22Rv1 (cell line): Measurements from ENCODE around the gene SGSM2.

ENCODE experiments used
- ZFX ChIP-seq: fragments of 450-650 bp; IDR thresholded peaks from 2 replicates; pipeline ENCODE4 v1.6.1; 2017; ENCODE audit warnings: antibody characterized with exemption, borderline replicate concordance
- TF ChIP-seq, protein P1 (sequence below): fragments of 450-650 bp; IDR thresholded peaks from 2 replicates; pipeline ENCODE4 v1.5.1; 2017; ENCODE audit warnings: mild to moderate bottlenecking

DNA sequence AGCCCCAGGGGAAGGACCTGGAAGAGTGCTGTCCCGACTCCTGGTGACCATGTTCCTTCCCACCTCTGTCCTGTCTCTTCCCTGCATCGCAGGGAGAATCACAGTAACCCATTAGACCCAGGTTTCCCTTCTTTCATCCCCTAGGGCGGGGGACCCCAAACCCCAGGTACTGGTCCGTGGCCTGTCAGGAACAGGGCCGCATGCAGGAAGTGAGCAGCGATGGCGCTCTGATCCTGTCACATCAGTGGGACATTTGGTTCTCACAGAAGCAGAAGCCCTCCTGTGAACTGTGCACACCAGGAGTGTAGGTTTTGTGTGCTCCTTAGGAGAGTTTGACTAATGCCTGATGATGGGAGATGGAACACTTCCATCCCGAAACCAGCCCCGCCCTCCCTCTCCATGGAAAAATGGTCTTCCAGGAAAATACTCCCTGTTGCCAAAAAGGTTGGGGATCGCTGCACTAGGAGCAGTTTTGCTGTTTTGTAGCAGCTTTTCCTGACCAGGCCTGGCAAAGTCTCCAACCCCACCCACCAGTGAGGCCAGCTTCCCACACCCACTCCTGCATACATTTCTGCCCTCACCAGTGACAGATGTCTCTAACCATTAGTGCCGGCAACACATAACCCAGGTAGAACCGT is 53.0 kb downstream of the SGSM2 start:
- TF ChIP-seq, protein P1, sequence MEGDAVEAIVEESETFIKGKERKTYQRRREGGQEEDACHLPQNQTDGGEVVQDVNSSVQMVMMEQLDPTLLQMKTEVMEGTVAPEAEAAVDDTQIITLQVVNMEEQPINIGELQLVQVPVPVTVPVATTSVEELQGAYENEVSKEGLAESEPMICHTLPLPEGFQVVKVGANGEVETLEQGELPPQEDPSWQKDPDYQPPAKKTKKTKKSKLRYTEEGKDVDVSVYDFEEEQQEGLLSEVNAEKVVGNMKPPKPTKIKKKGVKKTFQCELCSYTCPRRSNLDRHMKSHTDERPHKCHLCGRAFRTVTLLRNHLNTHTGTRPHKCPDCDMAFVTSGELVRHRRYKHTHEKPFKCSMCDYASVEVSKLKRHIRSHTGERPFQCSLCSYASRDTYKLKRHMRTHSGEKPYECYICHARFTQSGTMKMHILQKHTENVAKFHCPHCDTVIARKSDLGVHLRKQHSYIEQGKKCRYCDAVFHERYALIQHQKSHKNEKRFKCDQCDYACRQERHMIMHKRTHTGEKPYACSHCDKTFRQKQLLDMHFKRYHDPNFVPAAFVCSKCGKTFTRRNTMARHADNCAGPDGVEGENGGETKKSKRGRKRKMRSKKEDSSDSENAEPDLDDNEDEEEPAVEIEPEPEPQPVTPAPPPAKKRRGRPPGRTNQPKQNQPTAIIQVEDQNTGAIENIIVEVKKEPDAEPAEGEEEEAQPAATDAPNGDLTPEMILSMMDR: no peak
- no peak for TF ChIP-seq ZFX
